HCT116 (cell line): Measurements from ENCODE around the gene TNRC6C. TPM values are rescaled to one million over a fixed set of nuclear protein-coding genes. Genes with fewer than 3 reads are reported as not detected.

Source experiments
- ATAC-seq: fragments of 200-7000 bp; cut with Tn5 transposase; 2 replicates; pipeline ENCODE4 v1.9.1; 2020; ENCODE audit warnings: mild to moderate bottlenecking, moderate library complexity
- BruUV-seq: library from RNA; stranded (reverse); fragments of 400-500 nt; replicated peaks from 2 replicates; lab custom pipeline; 2021; lab: Mats Ljungman, UMichigan
- CTCF ChIA-PET: fragments of 300-600 bp; sonication (Branson Sonifier 250); formaldehyde crosslinking; loops from one replicate; lab custom pipeline; 2021; ENCODE audit warnings: antibody characterized with exemption; lab: Charles Lee
- POLR2A ChIA-PET: fragments of 300-600, 350-600 bp; sonication (Branson Sonifier 250); formaldehyde crosslinking; loops from one replicate; lab custom pipeline; 2021; ENCODE audit warnings: antibody characterized with exemption; lab: Charles Lee
- RAD21 ChIA-PET, 2 experiments: fragments of 300-600 bp; sonication (Branson Sonifier 250); formaldehyde crosslinking; loops; one replicate each; lab custom pipeline; 2023; ENCODE audit warnings: low total read pairs in 2 of 2; ENCODE audit not compliant: uncharacterized antibody in 2 of 2, unreplicated experiment in 2 of 2, low non-redundant PET in 1 of 2; lab: Charles Lee
- DNase-seq: peaks from one replicate; pipeline ENCODE4 v3.0.0-alpha.2; 2010; ENCODE audit warnings: low read depth, low spot score
- H2AFZ ChIP-seq: fragments of 200-600 bp; shearing (Covaris generic), sonication (generic); 2 replicates; pipeline ENCODE4 v1.6.1; 2017; ENCODE audit warnings: low read depth, mixed run types, mixed read lengths, antibody characterized with exemption, low read length; ENCODE audit not compliant: poor library complexity, severe bottlenecking
- H3K27ac ChIP-seq: 2 replicates; pipeline ENCODE4 v1.5.1; 2012; ENCODE audit warnings: low read depth, low read length
- H3K27me3 ChIP-seq: fragments of 200-600 bp; sonication (generic); 2 replicates; pipeline ENCODE4 v1.6.1; 2016; ENCODE audit warnings: mixed run types, low read length, mixed read lengths; ENCODE audit not compliant: insufficient read depth
- H3K36me3 ChIP-seq, 2 experiments: fragments of 200-500 bp in 1 of 2; fragments of 200-600 bp in 1 of 2; sonication (Bioruptor generic) in 1 of 2; sonication (generic) in 1 of 2; 2 replicates each; pipeline versions ENCODE4 v1.5.1 to v1.6.1; 2014 to 2016; ENCODE audit warnings: low read length in 2 of 2, inconsistent platforms in 1 of 2, mixed read lengths in 1 of 2, mixed run types in 1 of 2; ENCODE audit not compliant: insufficient read depth in 2 of 2, control insufficient read depth in 1 of 2
- H3K4me1 ChIP-seq, 2 experiments: fragments of 200-600 bp in 1 of 2; sonication (generic) in 1 of 2; 2 replicates each; pipeline versions ENCODE4 v1.5.1 to v1.6.1; 2012 to 2017; ENCODE audit warnings: low read length in 2 of 2, inconsistent platforms in 1 of 2, mild to moderate bottlenecking in 1 of 2, mixed read lengths in 1 of 2, mixed run types in 1 of 2, moderate library complexity in 1 of 2; ENCODE audit not compliant: insufficient read depth in 2 of 2, control insufficient read depth in 1 of 2
- H3K4me2 ChIP-seq: fragments of 200-600 bp; sonication (generic); 2 replicates; pipeline ENCODE4 v1.6.1; 2017; ENCODE audit warnings: mixed run types, low read length, mixed read lengths
- H3K4me3 ChIP-seq, 2 experiments: fragments of 200-600 bp in 1 of 2; sonication (generic) in 1 of 2; replicated peaks in 1 of 2; 2 replicates each; pipeline ENCODE4 v1.5.1; 2011 to 2016; ENCODE audit warnings: low read length in 2 of 2, control low read depth in 1 of 2, low read depth in 1 of 2, mild to moderate bottlenecking in 1 of 2, mixed read lengths in 1 of 2, mixed run types in 1 of 2
- H3K79me2 ChIP-seq: fragments of 200-600 bp; sonication (generic); 2 replicates; pipeline ENCODE4 v1.6.1; 2017; ENCODE audit warnings: mild to moderate bottlenecking, mixed run types, low read length, moderate library complexity, mixed read lengths; ENCODE audit not compliant: insufficient read depth
- H3K9ac ChIP-seq: fragments of 200-600 bp; sonication (generic); 2 replicates; pipeline ENCODE4 v1.6.1; 2016; ENCODE audit warnings: low read length, mixed read lengths
- H3K9me2 ChIP-seq: fragments of 200-600 bp; sonication (generic), shearing (Covaris generic); 2 replicates; pipeline ENCODE4 v1.6.1; 2017; ENCODE audit warnings: mixed run types, mild to moderate bottlenecking, moderate library complexity; ENCODE audit not compliant: insufficient read depth
- H3K9me3 ChIP-seq, 2 experiments: fragments of 200-500 bp in 1 of 2; fragments of 200-600 bp in 1 of 2; sonication (Bioruptor generic) in 1 of 2; sonication (generic) in 1 of 2; 2 replicates each; pipeline ENCODE4 v1.6.1; 2014 to 2017; ENCODE audit warnings: low read length in 2 of 2, mixed read lengths in 2 of 2, inconsistent platforms in 1 of 2, low read depth in 1 of 2, mild to moderate bottlenecking in 1 of 2, mixed run types in 1 of 2, moderate library complexity in 1 of 2; ENCODE audit not compliant: control insufficient read depth in 1 of 2, insufficient read depth in 1 of 2
- H4K20me1 ChIP-seq: fragments of 200-600 bp; sonication (generic), shearing (Covaris generic); 2 replicates; pipeline ENCODE4 v1.6.1; 2017; ENCODE audit warnings: mixed run types, mild to moderate bottlenecking, moderate library complexity; ENCODE audit not compliant: insufficient read depth
- ATF3 ChIP-seq: IDR thresholded peaks from 2 replicates; pipeline ENCODE4 v1.6.1; 2012
- CBX3 ChIP-seq: IDR thresholded peaks from 2 replicates; pipeline ENCODE4 v1.6.1; 2012; ENCODE audit warnings: low read depth
- CEBPB ChIP-seq: IDR thresholded peaks from 2 replicates; pipeline ENCODE4 v1.6.1; 2012; ENCODE audit warnings: low read depth
- CTCF ChIP-seq, 3 experiments: fragments of 200-600 bp in 1 of 3; sonication (generic) in 1 of 3; IDR thresholded peaks in 2 of 3; conservative IDR thresholded peaks in 1 of 3; 2 replicates each; pipeline ENCODE4 v1.5.1; 2012 to 2017; ENCODE audit warnings: low read depth in 2 of 3, low read length in 2 of 3, antibody characterized with exemption in 1 of 3, borderline replicate concordance in 1 of 3, control low read depth in 1 of 3, mild to moderate bottlenecking in 1 of 3, mixed read lengths in 1 of 3, mixed run types in 1 of 3, moderate library complexity in 1 of 3; ENCODE audit not compliant: insufficient read depth in 1 of 3
- EGR1 ChIP-seq: IDR thresholded peaks from 2 replicates; pipeline ENCODE4 v1.6.1; 2012; ENCODE audit warnings: low read depth
- EZH2phosphoT487 ChIP-seq: fragments of 200-600 bp; IDR thresholded peaks from 2 replicates; pipeline ENCODE4 v1.6.1; 2018; ENCODE audit warnings: antibody characterized with exemption, borderline replicate concordance
- FOSL1 ChIP-seq: IDR thresholded peaks from 2 replicates; pipeline ENCODE4 v1.6.1; 2012; ENCODE audit warnings: low read depth
- JUND ChIP-seq: IDR thresholded peaks from 2 replicates; pipeline ENCODE4 v1.6.1; 2012
- POLR2A ChIP-seq: IDR thresholded peaks from 2 replicates; pipeline ENCODE4 v1.7.0; 2011; ENCODE audit warnings: borderline replicate concordance; ENCODE audit not compliant: insufficient read depth, insufficient read length; ENCODE audit errors: extremely low read depth
- POLR2AphosphoS5 ChIP-seq: IDR thresholded peaks from 2 replicates; pipeline ENCODE4 v1.6.1; 2011; ENCODE audit warnings: mild to moderate bottlenecking, low read depth, low read length, moderate library complexity
- RAD21 ChIP-seq: IDR thresholded peaks from 2 replicates; pipeline ENCODE4 v1.6.1; 2012; ENCODE audit warnings: low read depth, mild to moderate bottlenecking
- SIN3A ChIP-seq: IDR thresholded peaks from 2 replicates; pipeline ENCODE4 v1.6.1; 2012; ENCODE audit warnings: low read depth
- SP1 ChIP-seq: IDR thresholded peaks from 2 replicates; pipeline ENCODE4 v1.6.1; 2012; ENCODE audit warnings: low read depth
- SRF ChIP-seq: IDR thresholded peaks from 2 replicates; pipeline ENCODE4 v1.6.1; 2012; ENCODE audit warnings: low read depth
- TCF7L2 ChIP-seq: IDR thresholded peaks from 2 replicates; pipeline ENCODE4 v1.7.0; 2011; ENCODE audit warnings: borderline replicate concordance, inconsistent platforms; ENCODE audit not compliant: insufficient read depth, insufficient read length; ENCODE audit errors: extremely low read depth
- ZFX ChIP-seq: fragments of 450-650 bp; IDR thresholded peaks from 2 replicates; pipeline ENCODE4 v1.6.1; 2017
- intact Hi-C: fragments of 100-400 bp; cut with micrococcal nuclease; formaldehyde crosslinking; loops from 2 replicates; pipeline ENCODE4 v1.10.0; 2022
- total RNA-seq: library from RNA; stranded (reverse); gene quantifications from one replicate; pipeline ENCODE4 v1.2.1, GENCODE V29; 2021; ENCODE audit not compliant: unreplicated experiment
- TF ChIP-seq, protein P1 (sequence below): IDR thresholded peaks from 2 replicates; pipeline ENCODE4 v1.6.1; 2012; ENCODE audit warnings: low read depth
- TF ChIP-seq, protein P2 (sequence below): IDR thresholded peaks from 2 replicates; pipeline ENCODE4 v1.6.1; 2011; ENCODE audit warnings: mild to moderate bottlenecking, low read length, moderate library complexity; ENCODE audit not compliant: insufficient replicate concordance; ENCODE audit errors: extremely low read depth

TNRC6C gene
- total RNA-seq, 1 experiment from 2014 or later: 23.4 TPM

GRCh38 chr17:77951123-77951522 is 7.4 kb upstream of the TNRC6C start:
- no TSS peak for BruUV-seq
- TF ChIP-seq EGR1: no peak
- TF ChIP-seq RAD21: no peak
- no peak for TF ChIP-seq TCF7L2
- TF ChIP-seq SIN3A: no peak
- no peak for TF ChIP-seq JUND
- no peak for TF ChIP-seq CBX3
- no peak for TF ChIP-seq EZH2phosphoT487
- TF ChIP-seq CEBPB: no peak
- TF ChIP-seq, protein P1, sequence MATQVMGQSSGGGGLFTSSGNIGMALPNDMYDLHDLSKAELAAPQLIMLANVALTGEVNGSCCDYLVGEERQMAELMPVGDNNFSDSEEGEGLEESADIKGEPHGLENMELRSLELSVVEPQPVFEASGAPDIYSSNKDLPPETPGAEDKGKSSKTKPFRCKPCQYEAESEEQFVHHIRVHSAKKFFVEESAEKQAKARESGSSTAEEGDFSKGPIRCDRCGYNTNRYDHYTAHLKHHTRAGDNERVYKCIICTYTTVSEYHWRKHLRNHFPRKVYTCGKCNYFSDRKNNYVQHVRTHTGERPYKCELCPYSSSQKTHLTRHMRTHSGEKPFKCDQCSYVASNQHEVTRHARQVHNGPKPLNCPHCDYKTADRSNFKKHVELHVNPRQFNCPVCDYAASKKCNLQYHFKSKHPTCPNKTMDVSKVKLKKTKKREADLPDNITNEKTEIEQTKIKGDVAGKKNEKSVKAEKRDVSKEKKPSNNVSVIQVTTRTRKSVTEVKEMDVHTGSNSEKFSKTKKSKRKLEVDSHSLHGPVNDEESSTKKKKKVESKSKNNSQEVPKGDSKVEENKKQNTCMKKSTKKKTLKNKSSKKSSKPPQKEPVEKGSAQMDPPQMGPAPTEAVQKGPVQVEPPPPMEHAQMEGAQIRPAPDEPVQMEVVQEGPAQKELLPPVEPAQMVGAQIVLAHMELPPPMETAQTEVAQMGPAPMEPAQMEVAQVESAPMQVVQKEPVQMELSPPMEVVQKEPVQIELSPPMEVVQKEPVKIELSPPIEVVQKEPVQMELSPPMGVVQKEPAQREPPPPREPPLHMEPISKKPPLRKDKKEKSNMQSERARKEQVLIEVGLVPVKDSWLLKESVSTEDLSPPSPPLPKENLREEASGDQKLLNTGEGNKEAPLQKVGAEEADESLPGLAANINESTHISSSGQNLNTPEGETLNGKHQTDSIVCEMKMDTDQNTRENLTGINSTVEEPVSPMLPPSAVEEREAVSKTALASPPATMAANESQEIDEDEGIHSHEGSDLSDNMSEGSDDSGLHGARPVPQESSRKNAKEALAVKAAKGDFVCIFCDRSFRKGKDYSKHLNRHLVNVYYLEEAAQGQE: no peak
- no peak for TF ChIP-seq ZFX
- TF ChIP-seq POLR2AphosphoS5: no peak
- no peak for TF ChIP-seq POLR2A
- TF ChIP-seq, protein P2, sequence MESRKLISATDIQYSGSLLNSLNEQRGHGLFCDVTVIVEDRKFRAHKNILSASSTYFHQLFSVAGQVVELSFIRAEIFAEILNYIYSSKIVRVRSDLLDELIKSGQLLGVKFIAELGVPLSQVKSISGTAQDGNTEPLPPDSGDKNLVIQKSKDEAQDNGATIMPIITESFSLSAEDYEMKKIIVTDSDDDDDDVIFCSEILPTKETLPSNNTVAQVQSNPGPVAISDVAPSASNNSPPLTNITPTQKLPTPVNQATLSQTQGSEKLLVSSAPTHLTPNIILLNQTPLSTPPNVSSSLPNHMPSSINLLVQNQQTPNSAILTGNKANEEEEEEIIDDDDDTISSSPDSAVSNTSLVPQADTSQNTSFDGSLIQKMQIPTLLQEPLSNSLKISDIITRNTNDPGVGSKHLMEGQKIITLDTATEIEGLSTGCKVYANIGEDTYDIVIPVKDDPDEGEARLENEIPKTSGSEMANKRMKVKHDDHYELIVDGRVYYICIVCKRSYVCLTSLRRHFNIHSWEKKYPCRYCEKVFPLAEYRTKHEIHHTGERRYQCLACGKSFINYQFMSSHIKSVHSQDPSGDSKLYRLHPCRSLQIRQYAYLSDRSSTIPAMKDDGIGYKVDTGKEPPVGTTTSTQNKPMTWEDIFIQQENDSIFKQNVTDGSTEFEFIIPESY: no peak
- no peak for TF ChIP-seq FOSL1
- TF ChIP-seq SRF: no peak
- no peak for TF ChIP-seq SP1
- no peak for TF ChIP-seq CTCF (IDR thresholded peaks at IDR 0.05 in 2 of 3, conservative IDR thresholded peaks at IDR 0.05 in 1 of 3; ENCODE audit: borderline replicate concordance in 1 of 3, insufficient read depth in 1 of 3, low read depth in 2 of 3, low read length in 2 of 3)
- no peak for TF ChIP-seq ATF3
- H3K9ac ChIP-seq: no peak overlapping the region
- H3K9me2 ChIP-seq: no peaks in the 10 kb centered on the region
- H2AFZ ChIP-seq: no peak overlapping the region
- ChIA-PET CTCF (no interaction called here), RAD21 (no interaction called here), POLR2A (no interaction called here)
- peaks cover 0 to 4% of the 10 kb centered on the region in 2 experiments; a peak in 1 of 4 replicates for H3K4me1 ChIP-seq
- H3K27me3 ChIP-seq: peaks cover 20% of the 10 kb centered on the region
- H3K9me3 ChIP-seq: no peaks in the 10 kb centered on the region
- intact Hi-C loops: no loop called here
- no peak overlapping the region for H3K4me3 ChIP-seq
- H4K20me1 ChIP-seq: no peaks in the 10 kb centered on the region
- no peak for DNase-seq
- ATAC-seq: no peak
- no peak overlapping the region for H3K4me2 ChIP-seq
- no peaks in the 10 kb centered on the region for H3K36me3 ChIP-seq
- no peaks in the 10 kb centered on the region for H3K79me2 ChIP-seq
- no peak overlapping the region for H3K27ac ChIP-seq
